ENCODE results near the gene ART5. TPM values are rescaled to one million over a fixed set of nuclear protein-coding genes. Genes with fewer than 3 reads are reported as not detected.
"Not testable (repeated sequence)": the region's sequence is repeated elsewhere in the genome, so short reads cannot be mapped to it uniquely, and the experiment has no call there.

ART5 gene
- polyA plus RNA-seq, 2 of the 4 experiments (the other 2 are of a cell fraction), result 0.08 to 0.30 TPM

DNA sequence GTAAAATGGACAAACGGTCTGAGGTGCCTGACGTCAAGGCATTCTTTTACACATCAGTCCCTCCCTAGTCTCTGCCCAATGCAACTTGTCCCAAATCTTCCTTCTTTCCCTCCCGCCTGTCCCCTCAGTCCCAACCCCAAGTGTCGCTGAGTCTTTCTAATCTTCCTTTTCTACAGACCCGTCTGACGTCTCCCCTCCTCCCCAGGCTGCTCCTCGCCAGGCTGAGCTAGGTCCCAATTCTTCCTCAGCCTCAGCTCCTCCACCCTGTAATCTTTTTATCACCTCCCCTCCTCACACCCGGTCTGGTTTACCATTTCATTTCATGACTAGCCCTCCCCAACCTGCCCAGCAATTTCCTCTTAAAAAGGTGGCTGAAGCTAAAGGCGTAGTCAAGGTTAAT, 7.6 kb upstream of the ART5 start:
- H3K27ac ChIP-seq; POLR2A ChIA-PET; H3K9me3 ChIP-seq; H3K4me3 ChIP-seq; DNase-seq (ENCODE audit: low read depth in 1 of 2, low spot score in 1 of 2); FAIRE-seq; CTCF ChIA-PET; ATAC-seq: not testable (repeated sequence)
- WGBS (ENCODE audit: missing lambda C conversion rate), result 47% methylated on average over 9 of the region's 9 CpGs
- Histone ChIP-seq H3K4me1 (peaks cover 12% of the 10 kb centered on the region), H3K4me2 (peak overlapping the region; percentile 54; the same call in 1 of the 3 replicates)

DNA sequence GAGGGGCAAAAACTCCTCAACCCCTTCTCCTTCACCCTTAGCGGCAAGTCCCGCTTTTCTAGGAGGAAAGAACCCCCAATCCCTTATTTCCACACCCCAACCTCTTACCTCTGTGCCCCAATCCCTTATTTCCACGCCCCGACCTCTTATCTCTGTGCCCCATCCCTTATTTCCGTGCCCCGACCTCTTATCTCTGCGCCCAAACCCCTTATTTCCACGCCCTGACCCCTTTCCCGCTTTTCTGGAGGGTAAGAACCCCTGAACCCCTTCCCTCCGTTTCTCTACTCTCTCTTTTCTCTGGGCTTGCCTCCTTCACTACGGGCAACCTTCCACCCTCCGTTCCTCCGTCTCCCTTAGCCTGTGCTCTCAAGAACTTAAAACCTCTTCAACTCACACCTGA, 7.1 kb upstream of the ART5 start:
- H3K4me1 ChIP-seq, result peaks cover 16% of the 10 kb centered on the region
- ATAC-seq; H3K9me3 ChIP-seq; FAIRE-seq; CTCF ChIA-PET; DNase-seq (ENCODE audit: low read depth in 1 of 2, low spot score in 1 of 2); H3K27ac ChIP-seq; H3K4me3 ChIP-seq; POLR2A ChIA-PET: not testable (repeated sequence)
- H3K4me2 ChIP-seq, result peak overlapping the region; percentile 54; the same call in 2 of the 3 replicates
- WGBS (ENCODE audit: missing lambda C conversion rate), result 18% methylated on average over 13 of the region's 13 CpGs

DNA sequence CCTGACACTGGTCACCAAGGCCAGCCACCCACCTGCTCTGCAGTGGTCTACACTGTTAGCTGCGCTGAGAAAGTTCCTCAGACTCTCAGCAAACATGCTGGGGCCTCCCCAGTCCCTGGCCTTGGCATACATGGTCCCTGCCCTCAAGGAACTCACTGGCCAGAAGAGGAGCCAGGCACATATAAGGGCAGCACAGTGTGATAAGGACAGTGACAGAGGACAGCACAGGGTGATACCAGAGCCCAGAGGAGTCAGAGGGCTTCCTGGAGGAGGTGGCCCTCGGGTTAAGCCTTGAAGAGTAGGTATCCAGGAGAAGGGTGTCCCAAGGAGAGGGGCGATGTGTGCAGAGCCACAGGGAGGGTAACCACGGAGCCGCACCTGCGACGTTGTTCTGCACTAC, 3.8 kb upstream of the ART5 start:
- Histone ChIP-seq H3K4me2 (peak overlapping the region; percentile 54; the same call in 2 of the 3 replicates), H3K4me1 (peaks cover 27% of the 10 kb centered on the region), H3K27ac (no peak overlapping the region), H3K4me3 (no peak overlapping the region), H3K9me3 (no peaks in the 10 kb centered on the region)
- no peak for ATAC-seq
- 69% methylated on average over 7 of the region's 7 CpGs for WGBS (ENCODE audit: missing lambda C conversion rate)
- ChIA-PET POLR2A (no interaction called here), CTCF (no interaction called here)
- no peak for DNase-seq (ENCODE audit: low read depth in 1 of 2, low spot score in 1 of 2)
- TF ChIP-seq HOXB13 (CRISPR knock-in tag; IDR thresholded peaks at IDR 0.05; ENCODE audit: low read depth), result no peak
- peak; percentile 34 for TF ChIP-seq ZFP36 (IDR thresholded peaks at IDR 0.05; ENCODE audit: borderline replicate concordance, partially characterized antibody)
- no peak for FAIRE-seq

DNA sequence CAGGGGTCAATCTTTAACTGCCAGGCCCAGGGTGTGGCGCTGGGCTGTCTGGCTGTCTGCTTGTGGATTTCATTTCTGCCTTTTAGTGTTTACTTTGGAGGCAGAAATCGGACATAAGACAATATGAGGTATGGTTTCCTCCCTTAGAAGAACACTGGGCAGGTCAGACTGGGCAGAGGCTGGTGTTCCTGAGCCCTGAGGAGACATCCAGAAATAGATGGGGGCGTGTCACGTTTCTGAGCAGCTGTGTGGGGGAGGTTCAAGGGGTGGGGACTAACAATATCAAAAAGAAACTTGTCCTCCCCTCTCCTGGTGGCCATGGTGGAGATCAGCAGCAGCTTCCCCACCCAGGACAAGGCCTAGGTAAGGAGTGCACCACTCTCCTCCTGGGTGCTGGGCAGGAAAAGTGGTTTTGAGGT, 3.0 kb upstream of the ART5 start, which contains the start of gene ART1:
Gene ART1 (plus strand): TSS at position 312 of the 419 bp plus-strand sequence. CDS start 14,086 bp downstream, outside the sequence.
- POLR2A ChIA-PET, result no interaction called here
- H3K27ac ChIP-seq, result peak within 1 kb of the TSS; percentile 12 to 32; a peak in 1 of 6 replicates
- FAIRE-seq (no peak), ATAC-seq (peak; percentile 39 to 49; a peak in 4 of 6 replicates), DNase-seq (ENCODE audit: low read depth in 1 of 2, low spot score in 1 of 2) (peak; percentile 35 to 70)
- CTCF ChIA-PET, result interaction anchor here (1.0 kb wide), 1 partner anchor 12 kb away, joined by 3 read pairs; no protein-coding TSS in a partner anchor
- H3K9me3 ChIP-seq, result no peaks in the 10 kb centered on the region
- TF ChIP-seq, protein P1, sequence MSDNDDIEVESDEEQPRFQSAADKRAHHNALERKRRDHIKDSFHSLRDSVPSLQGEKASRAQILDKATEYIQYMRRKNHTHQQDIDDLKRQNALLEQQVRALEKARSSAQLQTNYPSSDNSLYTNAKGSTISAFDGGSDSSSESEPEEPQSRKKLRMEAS (IDR thresholded peaks at IDR 0.05), result no peak
- WGBS (ENCODE audit: missing lambda C conversion rate), result 32% methylated on average over 4 of the region's 4 CpGs
- H3K4me1 ChIP-seq, result peaks cover 27% of the 10 kb centered on the region
- H3K4me3 ChIP-seq, result no peak within 1 kb of the TSS
- peak within 1 kb of the TSS; percentile 54 for H3K4me2 ChIP-seq

DNA sequence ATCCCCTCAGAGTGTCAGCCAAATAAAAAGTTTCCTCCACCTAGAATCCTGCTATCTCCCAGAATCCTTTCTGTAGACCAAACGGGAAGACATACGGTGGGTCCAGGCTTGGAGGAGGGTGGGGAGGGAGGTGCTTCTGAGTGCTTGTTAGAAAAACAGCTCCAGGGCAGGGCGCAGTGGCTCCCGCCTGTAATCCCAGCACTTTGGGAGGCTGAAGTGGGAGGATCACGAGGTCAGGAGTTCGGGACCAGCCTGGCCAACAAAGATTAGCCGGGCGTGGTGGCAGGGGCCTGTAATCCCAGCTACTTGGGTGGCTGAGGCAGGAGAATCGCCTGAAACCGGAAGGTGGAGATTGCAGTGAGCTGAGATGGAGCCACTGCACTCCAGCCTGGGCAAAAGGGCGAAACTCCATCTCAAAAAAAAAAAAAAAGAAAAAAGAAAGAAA, 1.3 kb upstream of the ART5 start:
- CTCF ChIA-PET, result interaction anchor here (0.8 kb wide), 1 partner anchor 12 kb away, joined by 3 read pairs; no protein-coding TSS in a partner anchor
- ATAC-seq; DNase-seq (ENCODE audit: low read depth in 1 of 2, low spot score in 1 of 2); FAIRE-seq; H3K9me3 ChIP-seq; H3K27ac ChIP-seq; POLR2A ChIA-PET: not testable (repeated sequence)
- H3K4me3 ChIP-seq, result peak overlapping the region; percentile 57; the same call in 1 of the 3 replicates
- H3K4me1 ChIP-seq, result peaks cover 27% of the 10 kb centered on the region
- WGBS (ENCODE audit: missing lambda C conversion rate), result 79% methylated on average over 10 of the region's 11 CpGs
- H3K4me2 ChIP-seq, result peak overlapping the region; percentile 96

DNA sequence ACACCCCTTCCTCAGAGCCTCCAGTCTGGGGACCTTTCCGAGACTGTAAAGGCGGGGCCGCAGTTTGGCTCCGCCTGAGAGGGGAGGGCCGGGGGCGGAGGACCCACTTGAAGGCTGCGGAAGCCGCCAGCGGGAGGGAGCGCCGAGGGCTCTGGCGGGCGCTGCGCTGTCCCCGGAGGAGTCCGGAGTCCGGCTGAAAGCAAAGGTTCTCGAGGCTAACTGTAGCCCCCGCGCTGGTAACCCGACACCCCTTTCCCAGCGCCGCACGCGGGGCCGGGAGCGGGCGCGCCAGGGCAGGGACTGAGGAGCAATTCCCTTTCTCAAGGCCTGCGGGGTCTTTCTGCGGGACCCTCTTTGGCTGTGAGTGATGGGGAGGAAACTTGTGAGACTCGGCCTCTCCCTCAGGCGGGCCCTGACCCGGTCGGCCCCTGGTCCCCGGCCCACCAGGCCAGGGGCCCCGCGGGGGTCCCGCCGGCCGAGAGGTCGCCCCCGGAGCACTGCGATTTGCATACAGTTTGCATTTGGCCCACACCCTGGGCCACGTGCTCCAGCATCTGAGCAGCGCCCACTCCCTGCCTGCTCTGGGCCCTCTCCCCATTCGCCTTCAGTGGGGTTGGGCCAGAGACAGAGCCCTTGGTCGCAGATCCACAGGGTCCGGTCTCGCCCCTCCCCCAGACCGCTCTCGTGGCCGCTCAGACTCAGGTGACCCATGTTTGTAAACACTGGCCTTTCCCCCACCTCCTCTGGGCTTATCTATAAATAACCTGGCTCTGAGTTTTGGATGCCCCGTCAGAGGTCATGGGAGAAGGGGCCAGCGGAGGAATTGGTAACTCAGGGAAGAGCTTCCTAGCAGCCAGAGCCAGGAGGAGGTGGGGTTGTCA, 519 bp upstream of the ART5 start:
- Histone ChIP-seq H3K4me3 (peak overlapping the region; percentile 57), H3K4me2 (peak overlapping the region; percentile 96), H3K9me3 (no peaks in the 10 kb centered on the region), H3K4me1 (peaks cover 27% of the 10 kb centered on the region), H3K27ac (peak overlapping the region; percentile 58 to 85)
- DNase-seq (ENCODE audit: low read depth in 1 of 2, low spot score in 1 of 2), result peak; percentile 77 to 80
- no peak for FAIRE-seq
- ChIA-PET CTCF (interaction anchor here (0.8 kb wide), 1 partner anchor 11 kb away, joined by 3 read pairs; no protein-coding TSS in a partner anchor), POLR2A (no interaction called here)
- peak; percentile 77 to 93 for ATAC-seq
- 9% methylated on average over 14 of the region's 55 CpGs for WGBS (ENCODE audit: missing lambda C conversion rate)
- TF ChIP-seq KDM5A (IDR thresholded peaks at IDR 0.05) (no peak), JUNB (IDR thresholded peaks at IDR 0.05) (no peak), POLR2A (IDR thresholded peaks at IDR 0.05; ENCODE audit: low read length) (no peak), ZSCAN20 (CRISPR knock-in tag; IDR thresholded peaks at IDR 0.05) (no peak), HDAC2 (IDR thresholded peaks at IDR 0.05) (no peak), JUN (IDR thresholded peaks at IDR 0.05) (no peak), BHLHE40 (IDR thresholded peaks at IDR 0.05; ENCODE audit: low read depth, low read length) (no peak), RNF2 (IDR thresholded peaks at IDR 0.05; ENCODE audit: borderline replicate concordance, low read depth) (peak; percentile 89; the same call in 1 of the 2 replicates), CBX2 (IDR thresholded peaks at IDR 0.05; ENCODE audit: borderline replicate concordance, low read depth) (no peak), RAD21 (conservative IDR thresholded peaks at IDR 0.05 in 1 of 2, IDR thresholded peaks at IDR 0.05 in 1 of 2) (no peak)
- TF ChIP-seq, protein P1 (IDR thresholded peaks at IDR 0.05), result peak; percentile 42
- TF ChIP-seq, protein P2, sequence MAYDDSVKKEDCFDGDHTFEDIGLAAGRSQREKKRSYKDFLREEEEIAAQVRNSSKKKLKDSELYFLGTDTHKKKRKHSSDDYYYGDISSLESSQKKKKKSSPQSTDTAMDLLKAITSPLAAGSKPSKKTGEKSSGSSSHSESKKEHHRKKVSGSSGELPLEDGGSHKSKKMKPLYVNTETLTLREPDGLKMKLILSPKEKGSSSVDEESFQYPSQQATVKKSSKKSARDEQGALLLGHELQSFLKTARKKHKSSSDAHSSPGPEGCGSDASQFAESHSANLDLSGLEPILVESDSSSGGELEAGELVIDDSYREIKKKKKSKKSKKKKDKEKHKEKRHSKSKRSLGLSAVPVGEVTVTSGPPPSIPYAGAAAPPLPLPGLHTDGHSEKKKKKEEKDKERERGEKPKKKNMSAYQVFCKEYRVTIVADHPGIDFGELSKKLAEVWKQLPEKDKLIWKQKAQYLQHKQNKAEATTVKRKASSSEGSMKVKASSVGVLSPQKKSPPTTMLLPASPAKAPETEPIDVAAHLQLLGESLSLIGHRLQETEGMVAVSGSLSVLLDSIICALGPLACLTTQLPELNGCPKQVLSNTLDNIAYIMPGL (CRISPR knock-in tag; IDR thresholded peaks at IDR 0.05; ENCODE audit: borderline replicate concordance), result no peak
- TF ChIP-seq, protein P3, sequence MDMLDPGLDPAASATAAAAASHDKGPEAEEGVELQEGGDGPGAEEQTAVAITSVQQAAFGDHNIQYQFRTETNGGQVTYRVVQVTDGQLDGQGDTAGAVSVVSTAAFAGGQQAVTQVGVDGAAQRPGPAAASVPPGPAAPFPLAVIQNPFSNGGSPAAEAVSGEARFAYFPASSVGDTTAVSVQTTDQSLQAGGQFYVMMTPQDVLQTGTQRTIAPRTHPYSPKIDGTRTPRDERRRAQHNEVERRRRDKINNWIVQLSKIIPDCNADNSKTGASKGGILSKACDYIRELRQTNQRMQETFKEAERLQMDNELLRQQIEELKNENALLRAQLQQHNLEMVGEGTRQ (IDR thresholded peaks at IDR 0.05), result peak; percentile 40
- TF ChIP-seq, protein P4, sequence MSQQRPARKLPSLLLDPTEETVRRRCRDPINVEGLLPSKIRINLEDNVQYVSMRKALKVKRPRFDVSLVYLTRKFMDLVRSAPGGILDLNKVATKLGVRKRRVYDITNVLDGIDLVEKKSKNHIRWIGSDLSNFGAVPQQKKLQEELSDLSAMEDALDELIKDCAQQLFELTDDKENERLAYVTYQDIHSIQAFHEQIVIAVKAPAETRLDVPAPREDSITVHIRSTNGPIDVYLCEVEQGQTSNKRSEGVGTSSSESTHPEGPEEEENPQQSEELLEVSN (IDR thresholded peaks at IDR 0.05; ENCODE audit: borderline replicate concordance, low read depth), result peak; percentile 4; the same call in 1 of the 2 replicates
